SIG-M5 (cell line): ENCODE measurements around the gene NTRK1.

Experiments
- DNase-seq: peaks from one replicate; lab custom pipeline; 2025; lab: John Stamatoyannopoulos, UW

The NTRK1 gene

GRCh38 chr1:156860628-156861423 is at the start of gene NTRK1:
Gene NTRK1 (plus strand): TSS chr1:156860865. CDS start chr1:156860935, 70 bp downstream.
- DNase-seq: no peak

DNA sequence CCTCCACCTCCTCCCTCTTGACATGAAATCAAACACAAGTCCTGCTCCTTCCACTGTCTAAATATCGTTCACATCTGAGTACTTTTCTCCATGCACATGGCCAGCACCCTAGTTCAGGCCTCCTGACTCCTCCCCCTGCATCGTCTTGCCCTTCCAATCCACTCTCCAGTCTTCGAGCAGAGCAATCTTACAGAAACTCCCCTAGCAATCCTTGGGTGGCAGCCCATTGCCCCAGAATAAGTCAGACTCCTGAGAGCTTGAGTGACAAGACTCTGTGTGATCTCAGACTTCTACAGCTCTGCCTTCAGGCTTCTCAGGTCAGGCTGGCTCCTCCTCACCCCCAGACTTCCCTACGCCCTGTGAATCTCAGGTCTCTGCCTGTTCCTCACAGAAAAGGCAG is 49.5 kb upstream of the NTRK1 start:
- DNase-seq: no peak

GRCh38 chr1:156812293-156812990 is 48.2 kb upstream of the NTRK1 start:
- no peak for DNase-seq

DNA sequence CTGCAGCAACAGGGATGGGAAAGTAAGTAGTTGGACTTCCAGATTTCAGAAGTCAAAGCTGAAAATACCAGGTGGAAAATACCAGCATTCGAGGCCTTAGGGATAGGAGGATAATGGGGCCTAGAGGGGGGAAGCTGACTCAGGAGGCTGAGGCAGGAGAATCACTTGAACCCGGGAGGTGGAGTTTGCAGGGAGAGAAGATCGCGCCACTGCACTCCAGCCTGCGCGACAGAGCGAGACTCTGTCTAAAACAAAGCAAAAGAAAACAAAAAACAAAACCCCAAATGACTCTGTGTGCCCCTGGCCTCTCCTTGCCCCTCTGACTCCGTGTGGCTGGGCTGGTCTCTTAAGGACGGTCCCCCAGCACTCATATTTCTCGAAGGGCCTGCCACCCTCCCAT is 47.4 kb upstream of the NTRK1 start:
- no peak for DNase-seq

DNA sequence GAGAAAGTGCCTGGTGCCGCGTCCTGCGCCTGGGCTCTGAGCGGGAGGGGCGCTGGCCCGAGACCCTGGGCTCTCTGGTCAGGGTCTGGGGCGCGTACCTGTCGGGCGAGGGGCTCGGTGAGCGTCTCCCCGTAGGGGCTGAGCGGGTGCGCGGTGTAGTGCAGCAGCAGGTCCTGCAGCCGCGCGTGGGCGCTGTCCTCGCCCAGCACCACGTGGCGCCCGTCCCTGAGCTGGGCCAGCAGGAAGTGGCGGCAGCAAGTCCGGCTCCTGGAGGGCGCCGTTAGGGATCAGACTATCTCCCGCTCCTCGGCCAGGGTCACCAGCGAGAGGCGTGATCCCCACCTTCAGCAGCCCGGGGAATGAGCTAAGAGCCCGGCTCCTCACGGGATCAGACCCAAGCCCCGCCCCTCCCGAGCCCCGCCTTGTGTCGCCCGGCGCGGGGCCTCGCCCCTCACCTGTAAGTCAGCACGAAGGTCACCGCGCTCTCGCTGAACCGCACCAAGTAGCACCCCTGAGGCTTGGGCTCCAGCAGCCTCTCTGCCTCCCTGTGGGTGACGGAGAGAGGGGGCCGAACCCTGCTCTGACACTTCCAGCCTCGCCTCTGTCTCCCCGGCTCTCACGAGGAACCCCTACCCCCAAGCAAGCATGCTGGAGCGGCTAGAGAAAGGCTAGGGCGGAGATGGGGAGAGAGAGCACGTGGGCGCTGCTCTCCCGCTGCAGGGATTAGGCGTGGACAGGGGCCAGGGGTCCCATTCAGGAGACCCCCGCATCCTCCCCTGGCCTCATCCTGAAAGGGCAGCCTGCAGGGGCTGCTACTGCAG is 46.7 kb upstream of the NTRK1 start:
- DNase-seq: no peak

DNA sequence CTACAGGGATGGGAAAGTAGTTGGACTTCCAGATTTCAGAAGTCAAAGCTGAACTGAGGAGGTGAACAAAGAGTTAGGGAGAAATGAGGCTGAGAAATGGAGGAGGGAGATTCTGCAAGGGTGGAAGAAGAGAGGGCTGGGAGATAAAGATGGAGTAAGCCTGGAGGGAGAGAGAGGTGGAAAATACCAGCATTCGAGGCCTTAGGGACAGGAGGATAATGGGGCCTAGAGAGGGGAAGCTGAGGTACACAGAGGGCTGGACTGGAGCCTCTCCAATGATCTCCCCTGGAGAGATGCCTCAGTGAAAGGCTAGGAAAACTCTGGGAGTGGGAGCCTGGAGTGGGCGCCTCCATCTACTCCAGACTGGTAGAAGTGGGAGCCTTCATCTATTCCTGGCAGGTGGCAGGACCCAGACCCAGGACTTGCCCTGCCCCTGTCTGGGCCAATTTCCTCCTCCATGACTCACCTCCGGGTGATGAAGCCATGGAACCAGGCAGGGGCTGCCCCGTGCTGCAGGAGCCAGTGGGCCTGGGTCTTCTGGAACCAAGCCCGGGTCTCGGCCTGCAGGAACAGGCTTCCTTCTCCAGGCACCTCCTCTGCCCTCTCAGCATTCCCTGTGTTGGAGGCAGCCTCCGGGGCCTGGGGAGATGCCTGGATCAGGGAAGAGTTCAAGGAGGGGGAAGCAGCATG is 45.9 kb upstream of the NTRK1 start:
- DNase-seq: no peak

- DNase-seq: no peak
Measured at GRCh38 chr1:156815307-156815826, 45.3 kb upstream of the NTRK1 start.

DNA sequence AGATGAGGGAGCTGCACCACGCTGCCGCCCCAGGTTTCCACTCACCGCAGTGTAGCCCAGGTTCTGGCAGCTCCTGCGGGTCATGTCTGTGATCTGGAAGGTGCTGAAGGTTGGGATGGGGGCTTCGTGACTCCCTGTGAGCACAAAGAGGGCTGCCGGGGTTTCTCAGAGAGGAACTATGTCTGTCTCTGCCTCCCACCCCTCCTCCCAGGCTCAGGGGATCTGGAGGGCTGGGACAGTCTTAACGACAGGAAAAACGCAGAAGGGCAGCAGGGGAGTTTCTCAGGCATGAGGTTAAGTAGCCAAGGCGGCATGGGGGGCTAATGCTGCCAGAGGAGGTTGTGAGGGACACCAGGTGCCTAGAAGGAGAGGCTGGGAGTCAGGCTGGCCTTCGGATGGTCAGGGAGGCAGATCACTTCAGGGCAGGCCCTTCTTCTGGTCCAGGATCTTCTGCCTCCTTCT is 44.7 kb upstream of the NTRK1 start:
- DNase-seq: no peak

GRCh38 chr1:156816561-156817328 is 43.9 kb upstream of the NTRK1 start, which contains the start of gene SH2D2A:
Gene SH2D2A (minus strand): TSS chr1:156816848. CDS start chr1:156816708, 140 bp downstream.
- no peak for DNase-seq

GRCh38 chr1:156821801-156822200 is 38.9 kb upstream of the NTRK1 start:
- DNase-seq: no peak

DNA sequence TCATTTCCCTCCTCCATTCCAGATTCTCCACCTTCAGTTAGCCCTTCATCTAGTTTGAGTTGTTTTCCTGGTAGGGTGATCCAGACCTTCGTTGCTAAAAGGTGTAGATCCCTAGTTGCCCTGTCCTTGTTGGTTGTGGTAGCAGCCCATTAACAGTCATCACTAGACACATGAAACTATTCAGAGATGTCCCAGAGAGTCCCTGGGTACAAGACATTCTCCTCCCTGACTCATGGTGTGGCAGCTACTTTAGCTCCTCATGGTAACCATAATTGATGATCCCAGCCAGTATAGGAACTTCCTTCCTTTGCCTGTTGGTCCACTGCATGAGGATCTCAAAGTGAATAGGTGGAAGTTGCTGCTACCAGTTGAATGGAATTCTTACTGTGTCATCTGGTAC is 38.0 kb upstream of the NTRK1 start:
- no peak for DNase-seq

- DNase-seq: no peak
Measured at GRCh38 chr1:156823210-156823790, 37.4 kb upstream of the NTRK1 start.

DNA sequence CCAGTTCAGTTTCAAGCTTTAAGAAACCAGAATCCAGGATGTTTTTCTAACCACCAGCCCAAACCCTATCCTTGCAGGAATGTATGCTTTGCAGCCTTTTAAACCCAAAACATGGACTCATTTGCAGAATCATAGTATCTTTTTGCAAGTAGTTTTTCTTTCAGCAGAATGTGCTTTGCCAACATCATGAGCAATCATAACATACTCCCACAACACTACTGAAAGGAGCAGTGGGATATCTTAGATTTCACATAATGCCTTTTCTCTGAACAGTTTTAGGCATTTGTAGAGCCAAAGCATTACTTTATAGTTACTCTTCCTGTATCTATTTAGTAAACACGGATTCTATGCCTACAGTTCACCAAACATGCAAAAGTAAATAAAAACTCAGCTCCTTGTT is 34.0 kb upstream of the NTRK1 start:
- no peak for DNase-seq

DNA sequence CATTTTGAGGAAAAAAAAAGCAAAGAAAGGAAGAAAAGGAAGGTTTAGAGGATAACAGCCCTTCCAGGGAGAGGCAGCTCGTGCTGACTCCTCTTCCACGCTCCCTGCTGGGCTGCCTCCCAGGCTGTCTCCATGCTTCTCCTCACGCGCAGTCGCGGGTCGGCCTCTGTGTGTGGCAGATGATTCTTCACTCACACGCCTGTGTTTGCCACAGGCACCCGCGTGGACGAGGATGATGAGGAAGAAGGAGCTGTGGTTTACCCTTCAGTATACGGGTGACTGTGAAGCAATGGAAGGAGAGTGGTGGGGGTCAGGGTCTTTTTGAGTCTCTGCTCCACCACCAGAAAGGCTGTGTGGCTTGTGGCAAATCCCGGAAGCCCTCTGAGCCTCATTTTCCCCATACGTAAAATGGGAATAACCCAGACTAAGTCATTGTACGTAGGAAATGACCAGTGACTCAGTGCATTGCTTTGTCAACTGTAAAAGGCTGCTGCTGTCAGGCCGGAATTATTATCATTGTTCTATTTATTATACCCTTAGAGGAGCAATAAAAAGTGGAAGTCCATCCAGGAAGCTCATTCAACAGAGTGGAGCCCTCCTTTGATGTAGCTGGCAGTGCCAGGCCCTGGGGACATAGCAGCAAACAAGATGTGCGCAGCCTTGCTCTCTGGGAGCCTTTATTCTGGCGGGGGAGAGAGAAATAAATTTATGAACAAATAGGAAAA is 32.1 kb upstream of the NTRK1 start:
- DNase-seq: no peak

DNA sequence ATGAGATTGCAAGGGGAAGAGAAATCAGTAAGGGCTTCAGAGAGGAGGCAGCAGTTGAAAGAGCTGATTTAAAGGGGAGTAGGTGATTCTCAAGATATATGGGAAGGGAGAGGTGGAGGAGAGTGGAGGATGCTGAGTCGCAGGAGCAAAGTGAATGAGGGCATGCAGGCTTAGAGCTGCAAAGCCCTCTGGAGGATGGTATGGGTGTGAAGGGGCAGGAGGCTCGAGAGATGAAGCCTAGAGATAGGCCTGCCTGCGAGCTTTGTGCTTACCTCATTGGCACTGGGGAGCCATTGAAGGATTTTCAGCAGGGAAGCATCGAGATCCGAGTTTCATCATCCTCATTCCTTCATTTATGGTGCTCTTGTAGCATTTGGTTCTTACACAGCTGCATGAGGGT is 28.2 kb upstream of the NTRK1 start:
- DNase-seq: no peak

GRCh38 chr1:156833603-156834002 is 27.1 kb upstream of the NTRK1 start:
- no peak for DNase-seq

- no peak for DNase-seq
Measured at GRCh38 chr1:156834322-156834721, 26.3 kb upstream of the NTRK1 start.

- no peak for DNase-seq
Measured at GRCh38 chr1:156836041-156836654, 24.5 kb upstream of the NTRK1 start.

GRCh38 chr1:156836892-156837291 is 23.8 kb upstream of the NTRK1 start:
- no peak for DNase-seq
